GM23338 (cell line): ENCODE data around the gene MYRFL. TPM values are rescaled to one million over a fixed set of nuclear protein-coding genes. Genes with fewer than 3 reads are reported as not detected.

Experiments used
- ATAC-seq: fragments of 200-7000 bp; cut with Tn5 transposase; 3 replicates; pipeline ENCODE4 v1.9.1; 2020
- DNase-seq: peaks from one replicate; pipeline ENCODE4 v3.0.0-alpha.2; 2015; ENCODE audit warnings: low spot score
- H2AFZ ChIP-seq: fragments of 200-600 bp; sonication (generic); 2 replicates; pipeline ENCODE4 v1.8.0; 2016; ENCODE audit warnings: antibody characterized with exemption, mild to moderate bottlenecking, moderate library complexity
- H3F3A ChIP-seq: fragments of 200-600 bp; sonication (generic); replicated peaks from 2 replicates; pipeline ENCODE4 v1.8.0; 2017; ENCODE audit warnings: antibody characterized with exemption, mixed run types, low read depth
- H3K27ac ChIP-seq: fragments of 200-600 bp; sonication (generic); 2 replicates; pipeline ENCODE4 v1.6.1; 2016; ENCODE audit warnings: low read depth
- H3K27me3 ChIP-seq: fragments of 200-600 bp; sonication (generic); 2 replicates; pipeline ENCODE4 v1.8.0; 2016; ENCODE audit warnings: mild to moderate bottlenecking, mixed run types, moderate library complexity; ENCODE audit not compliant: insufficient read depth
- H3K36me3 ChIP-seq: fragments of 200-600 bp; sonication (generic); 2 replicates; pipeline ENCODE4 v1.8.0; 2016; ENCODE audit warnings: mild to moderate bottlenecking; ENCODE audit not compliant: insufficient read depth
- H3K4me1 ChIP-seq: fragments of 200-600 bp; sonication (generic); 2 replicates; pipeline ENCODE4 v1.8.0; 2016; ENCODE audit warnings: mild to moderate bottlenecking, moderate library complexity; ENCODE audit not compliant: insufficient read depth
- H3K4me2 ChIP-seq: fragments of 200-600 bp; sonication (generic); 2 replicates; pipeline ENCODE4 v1.7.1; 2017; ENCODE audit warnings: mixed run types
- H3K4me3 ChIP-seq: fragments of 200-600 bp; sonication (generic); 2 replicates; pipeline ENCODE4 v1.6.1; 2016; ENCODE audit warnings: mixed run types
- H3K79me2 ChIP-seq: fragments of 200-600 bp; sonication (generic); replicated peaks from 2 replicates; pipeline ENCODE4 v1.8.0; 2017; ENCODE audit warnings: mild to moderate bottlenecking; ENCODE audit not compliant: insufficient read depth
- H3K9me2 ChIP-seq: fragments of 200-600 bp; sonication (generic); 2 replicates; pipeline ENCODE4 v1.8.0; 2017; ENCODE audit not compliant: insufficient read depth
- H4K20me1 ChIP-seq: fragments of 200-600 bp; sonication (generic); replicated peaks from 2 replicates; pipeline ENCODE4 v1.8.0; 2017; ENCODE audit warnings: mild to moderate bottlenecking; ENCODE audit not compliant: insufficient read depth
- H3K27ac Mint-ChIP-seq: 2 replicates; pipeline ENCODE4 v1.8.0; 2020; ENCODE audit warnings: inconsistent platforms, mild to moderate bottlenecking, moderate library complexity, mixed read lengths
- H3K27me3 Mint-ChIP-seq: 3 replicates; pipeline ENCODE4 v1.8.0; 2022; ENCODE audit warnings: low read depth, mild to moderate bottlenecking, moderate library complexity, mixed read lengths, inconsistent platforms; ENCODE audit not compliant: insufficient read depth, poor library complexity
- H3K36me3 Mint-ChIP-seq: 3 replicates; pipeline ENCODE4 v1.8.0; 2021; ENCODE audit warnings: low read depth, mild to moderate bottlenecking, inconsistent platforms, moderate library complexity, mixed read lengths
- H3K4me1 Mint-ChIP-seq: 3 replicates; pipeline ENCODE4 v1.8.0; 2020; ENCODE audit warnings: mild to moderate bottlenecking, inconsistent platforms, mixed read lengths
- H3K4me3 Mint-ChIP-seq: 3 replicates; pipeline ENCODE4 v1.8.0; 2021; ENCODE audit warnings: moderate library complexity, mild to moderate bottlenecking, inconsistent platforms, mixed read lengths
- H3K9me3 Mint-ChIP-seq: 3 replicates; pipeline ENCODE4 v1.8.0; 2020; ENCODE audit warnings: moderate library complexity, mild to moderate bottlenecking, inconsistent platforms, mixed read lengths
- CTCF ChIP-seq, 2 experiments: fragments of 200-600 bp in 1 of 2; sonication (generic) in 1 of 2; conservative IDR thresholded peaks; 2 replicates each; pipeline versions ENCODE4 v1.5.1 to v1.6.1; 2016 to 2017; ENCODE audit warnings: antibody characterized with exemption in 2 of 2, low read depth in 2 of 2, mild to moderate bottlenecking in 2 of 2, moderate library complexity in 1 of 2
- EZH2 ChIP-seq: fragments of 200-600 bp; sonication (generic); IDR thresholded peaks from one replicate; pipeline ENCODE4 v1.8.0; 2017; ENCODE audit warnings: antibody characterized with exemption, mild to moderate bottlenecking, low read depth; ENCODE audit not compliant: unreplicated experiment
- EZH2phosphoT487 ChIP-seq: fragments of 200-600 bp; sonication (generic); IDR thresholded peaks from one replicate; pipeline ENCODE4 v1.8.1; 2018; ENCODE audit warnings: antibody characterized with exemption; ENCODE audit not compliant: unreplicated experiment
- JUNB ChIP-seq: IDR thresholded peaks from one replicate; pipeline ENCODE4 v1.6.1; 2016; ENCODE audit warnings: antibody characterized with exemption; ENCODE audit not compliant: unreplicated experiment
- POLR2AphosphoS5 ChIP-seq: IDR thresholded peaks from 2 replicates; pipeline ENCODE4 v1.6.1; 2016; ENCODE audit warnings: antibody characterized with exemption, low read depth
- REST ChIP-seq: IDR thresholded peaks from one replicate; pipeline ENCODE4 v1.6.1; 2018; ENCODE audit warnings: antibody characterized with exemption; ENCODE audit not compliant: unreplicated experiment
- STAT1 ChIP-seq: IDR thresholded peaks from one replicate; pipeline ENCODE4 v1.6.1; 2016; ENCODE audit warnings: antibody characterized with exemption; ENCODE audit not compliant: unreplicated experiment
- ZNF114 ChIP-seq: fragments of 250-450 bp; sonication (Bioruptor Pico); IDR thresholded peaks from 2 replicates; pipeline ENCODE4 v1.5.0; 2020; ENCODE audit warnings: mild to moderate bottlenecking, moderate library complexity
- ZNF331 ChIP-seq: fragments of 250-450 bp; sonication (Bioruptor Pico); IDR thresholded peaks from 2 replicates; pipeline ENCODE4 v1.5.0; 2020; ENCODE audit warnings: low read depth, mild to moderate bottlenecking, moderate library complexity
- polyA plus RNA-seq: library from polyadenylated mRNA; unstranded; fragments of >200 nt; fragmentation: Nextera tagmentation; extraction: Ambion mirVana; gene quantifications from 2 replicates; pipeline ENCODE4 v1.2.1, GENCODE V29; 2016
- total RNA-seq: library from RNA; depleted of rRNA; stranded (reverse); fragments of >200 nt; shearing (Covaris generic); gene quantifications from 2 replicates; pipeline ENCODE4 v1.2.3, GENCODE V29; 2014

MYRFL gene
- total and polyA plus RNA-seq, 2 experiments from 2014 or later: 2.3 to 2.8 TPM

- TF ChIP-seq POLR2AphosphoS5 (no peak), EZH2phosphoT487 (no peak)
These were observed 48.4 kb downstream of the MYRFL start (continued) for GRCh38 chr12:69873429-69873828.

- Mint-ChIP-seq H3K4me3 (no peak overlapping the region), H3K27ac (no peak overlapping the region), H3K4me1 (peaks cover 16% of the 10 kb centered on the region; the same call in 2 of the 3 replicates), H3K36me3 (no peaks in the 10 kb centered on the region), H3K27me3 (peaks cover 4% of the 10 kb centered on the region), H3K9me3 (no peaks in the 10 kb centered on the region)
- Histone ChIP-seq H3K4me1 (peaks cover 4% of the 10 kb centered on the region; the same call in 1 of the 2 replicates), H3K9me2 (no peaks in the 10 kb centered on the region), H3K79me2 (no peaks in the 10 kb centered on the region), H3F3A (no peaks in the 10 kb centered on the region), H3K27ac (no peak overlapping the region), H4K20me1 (no peaks in the 10 kb centered on the region), H3K36me3 (no peaks in the 10 kb centered on the region), H3K4me3 (no peak overlapping the region), H3K4me2 (no peak overlapping the region), H3K27me3 (no peaks in the 10 kb centered on the region), H2AFZ (no peak overlapping the region)
- no peak for TF ChIP-seq ZNF114 (CRISPR knock-in tag)
- no peak for TF ChIP-seq ZNF331 (CRISPR knock-in tag)
- no peak for TF ChIP-seq EZH2
- no peak for TF ChIP-seq CTCF (conservative IDR thresholded peaks at IDR 0.05; ENCODE audit: low read depth in 2 of 2)
- TF ChIP-seq EZH2phosphoT487: no peak
- TF ChIP-seq STAT1: no peak
- DNase-seq (no peak), ATAC-seq (no peak)
These were observed 49.6 kb downstream of the MYRFL start for GRCh38 chr12:69874606-69875005.

GRCh38 chr12:69875416-69875935 is 50.4 kb downstream of the MYRFL start:
- peak overlapping the region; percentile 90; the same call in 1 of the 2 replicates for H2AFZ ChIP-seq
- peak; percentile 28 for DNase-seq
- TF ChIP-seq REST (no peak), JUNB (no peak)

More at GRCh38 chr12:69875416-69875935, 50.4 kb downstream of the MYRFL start:
- Histone ChIP-seq H3K4me1 (peaks cover 8% of the 10 kb centered on the region), H3K9me2 (no peaks in the 10 kb centered on the region), H3F3A (0 out of 2 replicates have a peak, but pooled peaks cover 5% of the 10 kb centered on the region), H3K4me2 (no peak overlapping the region), H3K79me2 (no peaks in the 10 kb centered on the region), H3K27ac (no peak overlapping the region), H3K36me3 (no peaks in the 10 kb centered on the region), H4K20me1 (no peaks in the 10 kb centered on the region), H3K4me3 (no peak overlapping the region), H3K27me3 (no peaks in the 10 kb centered on the region)
- Mint-ChIP-seq H3K4me3 (no peak overlapping the region), H3K4me1 (peaks cover 22% of the 10 kb centered on the region), H3K27me3 (peaks cover 4% of the 10 kb centered on the region), H3K36me3 (no peaks in the 10 kb centered on the region), H3K27ac (no peak overlapping the region), H3K9me3 (no peaks in the 10 kb centered on the region)
- ATAC-seq: peak; percentile 28; the same call in 2 of the 3 replicates
